Esophagus (tissue), 2 donors: ENCODE results near the gene MCM5. TPM values are rescaled to one million over a fixed set of nuclear protein-coding genes. Genes with fewer than 3 reads are reported as not detected.
"Not testable (repeated sequence)": the region's sequence is repeated elsewhere in the genome, so short reads cannot be mapped to it uniquely, and the experiment has no call there.

Source experiments
- H3K27ac ChIP-seq, 2 donors: one replicate each; pipeline ENCODE4 v1.5.1; 2013; ENCODE audit warnings: low read depth in 2 of 2, mild to moderate bottlenecking in 2 of 2, inconsistent platforms in 1 of 2, low read length in 1 of 2, moderate library complexity in 1 of 2
- H3K27me3 ChIP-seq, 2 donors: one replicate each; pipeline ENCODE4 v1.6.1; 2013; ENCODE audit warnings: low read length in 2 of 2, control low read depth in 1 of 2, mild to moderate bottlenecking in 1 of 2; ENCODE audit not compliant: insufficient read depth in 2 of 2, control insufficient read depth in 1 of 2
- H3K36me3 ChIP-seq, 2 donors: one replicate each; pipeline ENCODE4 v1.6.1; 2013; ENCODE audit warnings: low read length in 1 of 2; ENCODE audit not compliant: control insufficient read depth in 2 of 2, insufficient read depth in 2 of 2
- H3K4me1 ChIP-seq, 2 donors: one replicate each; pipeline ENCODE4 v1.6.1; 2013; ENCODE audit warnings: low read length in 1 of 2; ENCODE audit not compliant: control insufficient read depth in 2 of 2, insufficient read depth in 2 of 2
- H3K4me3 ChIP-seq, 2 donors: one replicate each; pipeline ENCODE4 v1.5.1; 2013; ENCODE audit warnings: low read length in 2 of 2, mild to moderate bottlenecking in 2 of 2, low read depth in 1 of 2, moderate library complexity in 1 of 2
- H3K9me3 ChIP-seq, 2 donors: one replicate each; pipeline ENCODE4 v1.6.1; 2013; ENCODE audit warnings: mild to moderate bottlenecking in 2 of 2, low read depth in 1 of 2, low read length in 1 of 2, moderate library complexity in 1 of 2; ENCODE audit not compliant: control insufficient read depth in 2 of 2, insufficient read depth in 1 of 2
- WGBS, 2 donors: extraction: QIAGEN DNeasy Blood & Tissue Kit; methylation state at CpG; one replicate each; pipeline ENCODE4 v1.1.7; 2013; 5-methylcytosine and 5-hydroxymethylcytosine counted together
- polyA plus RNA-seq, 2 donors: library from polyadenylated mRNA; stranded (reverse); fragments of 200-250 nt; gene quantifications; one replicate each; pipeline ENCODE4 v1.2.3, GENCODE V29; 2013
- donor health status: healthy with polysubstance abuse.
- donor health status: Bipolar disorder and iron deficiency.

MCM5 gene
- polyA plus RNA-seq, 2 donors, result 21.4 to 33.8 TPM

- WGBS, 2 donors, result 95% methylated on average over 19 of the region's 19 CpGs
Observed at GRCh38 chr22:35386670-35387288, 13.2 kb upstream of the MCM5 start.

DNA sequence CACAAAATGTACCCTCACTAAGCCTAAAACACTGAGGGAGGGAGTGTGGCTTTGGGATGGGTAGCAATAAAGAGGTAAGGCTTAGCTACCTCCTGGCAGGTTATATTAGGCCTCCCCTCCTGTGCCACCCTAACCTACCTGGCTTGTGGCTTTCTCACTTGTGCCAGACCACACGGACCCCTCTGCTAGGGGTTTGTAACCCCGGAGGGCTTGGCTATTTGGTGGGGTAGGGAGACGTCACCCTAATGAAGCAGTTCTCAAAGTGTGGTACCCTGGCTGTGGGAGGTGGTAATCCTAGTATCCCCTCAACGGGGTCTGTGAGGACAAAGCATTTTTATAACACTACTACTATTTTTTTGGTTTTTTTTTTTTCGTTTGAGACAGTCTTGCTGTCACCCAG is 9.0 kb upstream of the MCM5 start:
- Histone ChIP-seq H3K4me1 (no peaks in the 10 kb centered on the region), H3K36me3 (peaks cover 0 to 2% of the 10 kb centered on the region in 2 donors), H3K4me3 (no peak overlapping the region), H3K9me3 (no peaks in the 10 kb centered on the region), H3K27ac (no peak overlapping the region), H3K27me3 (no peaks in the 10 kb centered on the region)
- 85 to 90% methylated on average over 5 of the region's 5 CpGs for WGBS, 2 donors

More at GRCh38 chr22:35386670-35387288, 13.2 kb upstream of the MCM5 start:
- no peaks in the 10 kb centered on the region for H3K9me3 ChIP-seq
- no peak overlapping the region for H3K27ac ChIP-seq
- no peaks in the 10 kb centered on the region for H3K27me3 ChIP-seq
- H3K4me1 ChIP-seq, result no peaks in the 10 kb centered on the region
- peaks cover 2 to 3% of the 10 kb centered on the region in 2 donors for H3K36me3 ChIP-seq
- H3K4me3 ChIP-seq, result no peak overlapping the region

- peaks cover 0 to 2% of the 10 kb centered on the region in 2 donors for H3K36me3 ChIP-seq
- no peak overlapping the region for H3K4me3 ChIP-seq
- 85 to 89% methylated on average over 2 of the region's 2 CpGs for WGBS, 2 donors
- no peaks in the 10 kb centered on the region for H3K27me3 ChIP-seq
- H3K27ac ChIP-seq, result no peak overlapping the region
- H3K9me3 ChIP-seq, result no peaks in the 10 kb centered on the region
- H3K4me1 ChIP-seq, result no peaks in the 10 kb centered on the region
Observed at GRCh38 chr22:35392357-35392756, 7.6 kb upstream of the MCM5 start.

DNA sequence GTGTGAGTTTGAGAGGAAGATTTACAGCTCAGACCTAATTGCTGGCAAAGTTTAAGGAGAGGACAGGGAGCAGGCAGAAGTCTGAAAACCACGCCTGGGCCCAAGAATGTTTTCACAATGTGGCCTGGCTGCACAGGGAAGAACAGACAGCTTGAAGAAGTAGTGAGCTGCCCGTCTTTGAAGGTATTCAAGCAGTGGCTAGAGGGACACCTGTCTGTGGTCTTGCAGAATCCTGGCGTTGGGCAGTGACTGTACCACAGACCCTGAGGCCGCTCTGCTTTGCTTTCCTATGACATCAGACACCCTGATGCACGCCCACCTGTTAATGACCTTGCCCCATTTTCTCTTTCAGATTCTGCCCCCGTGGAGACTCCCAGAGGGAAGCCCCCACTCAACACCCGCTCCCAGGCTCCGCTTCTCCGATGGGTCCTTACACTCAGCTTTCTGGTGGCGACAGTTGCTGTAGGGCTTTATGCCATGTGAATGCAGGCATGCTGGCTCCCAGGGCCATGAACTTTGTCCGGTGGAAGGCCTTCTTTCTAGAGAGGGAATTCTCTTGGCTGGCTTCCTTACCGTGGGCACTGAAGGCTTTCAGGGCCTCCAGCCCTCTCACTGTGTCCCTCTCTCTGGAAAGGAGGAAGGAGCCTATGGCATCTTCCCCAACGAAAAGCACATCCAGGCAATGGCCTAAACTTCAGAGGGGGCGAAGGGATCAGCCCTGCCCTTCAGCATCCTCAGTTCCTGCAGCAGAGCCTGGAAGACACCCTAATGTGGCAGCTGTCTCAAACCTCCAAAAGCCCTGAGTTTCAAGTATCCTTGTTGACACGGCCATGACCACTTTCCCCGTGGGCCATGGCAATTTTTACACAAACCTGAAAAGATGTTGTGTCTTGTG is 6.6 kb upstream of the MCM5 start:
- no peaks in the 10 kb centered on the region for H3K4me1 ChIP-seq
- no peaks in the 10 kb centered on the region for H3K27me3 ChIP-seq
- H3K36me3 ChIP-seq, result no peaks in the 10 kb centered on the region
- H3K9me3 ChIP-seq, result no peaks in the 10 kb centered on the region
- WGBS, 2 donors, result 75 to 84% methylated on average over 16 of the region's 16 CpGs
- H3K27ac ChIP-seq, result no peak overlapping the region
- H3K4me3 ChIP-seq, result no peak overlapping the region

DNA sequence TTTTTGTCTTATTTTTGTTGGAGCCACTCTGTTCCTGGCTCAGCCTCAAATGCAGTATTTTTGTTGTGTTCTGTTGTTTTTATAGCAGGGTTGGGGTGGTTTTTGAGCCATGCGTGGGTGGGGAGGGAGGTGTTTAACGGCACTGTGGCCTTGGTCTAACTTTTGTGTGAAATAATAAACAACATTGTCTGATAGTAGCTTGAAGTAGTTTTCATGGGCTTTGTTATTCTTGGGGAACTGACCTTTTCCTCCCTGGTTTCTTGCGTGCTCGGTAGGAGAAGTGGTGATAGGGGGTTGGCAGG is 6.0 kb upstream of the MCM5 start:
- Histone ChIP-seq H3K27me3 (no peaks in the 10 kb centered on the region), H3K27ac (no peak overlapping the region), H3K9me3 (no peaks in the 10 kb centered on the region), H3K4me3 (no peak overlapping the region), H3K36me3 (no peaks in the 10 kb centered on the region), H3K4me1 (no peaks in the 10 kb centered on the region)
- 57 to 61% methylated on average over 4 of the region's 4 CpGs for WGBS, 2 donors

DNA sequence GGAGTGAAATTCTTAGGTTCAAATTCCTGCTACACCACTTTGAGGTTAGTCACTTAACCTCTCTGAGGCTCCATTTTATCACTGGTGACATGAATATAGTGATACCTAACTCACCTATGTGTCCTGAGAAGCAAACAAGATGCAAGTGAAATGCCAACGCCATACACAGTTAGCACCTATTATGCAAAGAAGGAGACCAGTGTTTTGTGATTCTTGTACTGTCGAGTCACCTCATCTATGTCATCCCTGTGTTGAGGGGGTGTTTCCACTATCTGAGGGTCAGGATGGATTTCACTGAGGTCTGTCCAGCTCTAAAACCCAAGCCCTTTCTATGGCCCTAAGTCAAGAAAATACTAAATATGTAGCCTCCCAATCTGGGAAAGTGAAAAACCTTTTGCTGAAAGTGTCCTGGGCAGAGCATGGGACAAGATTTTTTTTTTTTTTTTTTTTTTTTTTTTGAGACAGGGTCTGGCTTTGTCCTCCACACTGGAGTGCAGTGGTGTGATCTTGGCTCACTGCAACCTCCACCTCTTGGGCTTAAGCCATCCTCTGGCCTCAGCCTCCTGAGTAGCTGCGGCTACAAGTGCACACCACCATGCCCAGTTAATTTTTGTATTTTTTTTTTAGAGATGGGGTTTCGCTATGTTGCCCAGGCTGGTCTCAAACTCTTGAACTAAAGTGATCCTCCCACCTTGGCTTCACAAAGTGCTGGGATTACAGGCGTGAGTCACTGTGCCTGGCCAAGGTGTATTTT is 5.0 kb upstream of the MCM5 start:
- Histone ChIP-seq H3K27ac (no peak overlapping the region), H3K4me1 (no peaks in the 10 kb centered on the region), H3K4me3 (no peak overlapping the region), H3K36me3 (no peaks in the 10 kb centered on the region), H3K27me3 (no peaks in the 10 kb centered on the region), H3K9me3 (no peaks in the 10 kb centered on the region)
- WGBS, 2 donors, result 89 to 93% methylated on average over 5 of the region's 5 CpGs

DNA sequence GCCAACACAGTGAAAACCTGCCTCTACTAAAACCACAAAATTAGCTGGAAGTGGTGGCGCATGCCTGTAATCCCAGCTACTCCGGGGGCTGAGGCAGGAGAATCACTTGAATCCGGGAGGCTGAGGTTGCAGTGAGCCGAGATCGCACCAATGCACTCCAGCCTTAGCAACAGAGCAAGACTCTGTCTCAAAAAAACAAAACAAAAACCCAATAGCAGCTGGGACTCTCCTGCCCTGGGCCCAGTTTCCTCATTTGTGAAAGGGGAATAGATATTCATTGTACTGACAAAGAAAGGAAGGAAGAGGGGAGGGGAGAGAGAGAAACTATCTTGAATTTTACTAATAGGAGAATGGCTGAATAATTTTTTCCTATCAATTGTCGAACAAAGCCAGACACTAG is 3.3 kb upstream of the MCM5 start:
- not testable (repeated sequence) for H3K27ac ChIP-seq, H3K4me1 ChIP-seq, H3K4me3 ChIP-seq, H3K9me3 ChIP-seq, H3K36me3 ChIP-seq, H3K27me3 ChIP-seq
- WGBS, 2 donors, result 78 to 79% methylated on average over 6 of the region's 6 CpGs

DNA sequence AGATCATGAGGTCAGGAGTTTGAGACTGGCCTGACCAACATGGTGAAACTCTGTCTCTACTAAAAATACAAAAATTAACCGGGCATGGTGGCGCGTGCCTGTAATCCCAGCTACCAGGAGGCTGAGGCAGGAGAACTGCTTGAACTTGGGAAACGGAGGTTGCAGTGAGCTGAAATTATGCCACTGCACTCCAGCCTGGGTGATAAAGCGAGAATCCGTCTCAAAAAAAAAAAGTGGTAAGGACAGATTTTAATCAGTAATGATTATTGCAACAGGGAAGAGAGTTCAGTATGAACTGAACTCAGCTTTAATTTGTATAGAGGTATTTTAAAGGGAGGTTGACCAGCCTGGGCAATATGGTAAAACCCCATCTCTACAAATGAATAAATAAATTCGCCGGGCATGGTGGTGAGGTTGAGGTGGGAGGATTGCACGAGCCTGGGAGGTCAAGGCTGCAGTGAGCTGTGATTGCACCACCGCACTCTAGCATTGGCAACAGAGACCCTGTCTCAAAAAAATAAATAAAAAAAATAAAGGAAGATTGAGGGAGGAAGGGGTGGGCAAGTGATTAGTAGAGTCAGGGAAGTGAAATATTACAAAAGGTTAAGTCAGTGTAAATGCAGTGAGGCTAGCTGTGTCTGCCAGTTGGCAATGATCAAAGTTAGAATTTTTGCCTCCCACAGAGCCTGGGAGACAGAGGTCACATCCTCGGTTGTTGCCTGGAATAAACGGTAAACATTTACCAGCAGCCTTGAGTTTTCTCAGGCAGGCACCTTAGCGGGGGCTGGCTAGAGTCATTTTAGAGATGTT is 2.6 kb upstream of the MCM5 start:
- Histone ChIP-seq H3K9me3 (no peaks in the 10 kb centered on the region), H3K4me3 (no peak overlapping the region), H3K36me3 (no peaks in the 10 kb centered on the region), H3K27ac (no peak overlapping the region), H3K27me3 (no peaks in the 10 kb centered on the region), H3K4me1 (peaks cover 0 to 8% of the 10 kb centered on the region in 2 donors)
- 70 to 79% methylated on average over 13 of the region's 13 CpGs for WGBS, 2 donors

DNA sequence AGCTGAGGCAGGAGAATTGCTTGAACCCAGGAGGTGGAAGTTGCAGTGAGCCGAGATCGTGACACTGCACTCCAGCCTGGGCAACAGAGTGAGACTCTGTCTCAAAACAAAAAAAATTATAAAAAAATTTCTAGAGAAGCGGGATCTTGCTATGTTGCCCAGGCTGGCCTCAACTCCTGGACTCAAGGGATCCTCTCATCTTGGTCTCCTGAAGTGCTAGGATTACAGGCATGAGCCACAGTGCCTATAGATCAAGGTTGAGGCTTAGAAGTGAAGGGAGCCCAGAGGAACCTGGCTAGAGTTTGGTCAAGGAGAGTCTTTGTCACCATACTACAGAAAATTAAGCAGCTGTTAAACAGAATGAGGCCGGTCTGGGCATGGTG is 1.4 kb upstream of the MCM5 start:
- WGBS, 2 donors, result 97 to 98% methylated on average over 4 of the region's 4 CpGs
- Histone ChIP-seq H3K9me3 (no peaks in the 10 kb centered on the region), H3K36me3 (peaks cover 0 to 4% of the 10 kb centered on the region in 2 donors), H3K27ac (no peak overlapping the region), H3K27me3 (no peaks in the 10 kb centered on the region), H3K4me3 (no peak overlapping the region), H3K4me1 (peaks cover 0 to 8% of the 10 kb centered on the region in 2 donors)
